Measurements from ENCODE around the gene DDX43.
A peak's percentile ranks its signal among the peaks of the same experiment; 100 is the strongest.

Gene DDX43

DNA sequence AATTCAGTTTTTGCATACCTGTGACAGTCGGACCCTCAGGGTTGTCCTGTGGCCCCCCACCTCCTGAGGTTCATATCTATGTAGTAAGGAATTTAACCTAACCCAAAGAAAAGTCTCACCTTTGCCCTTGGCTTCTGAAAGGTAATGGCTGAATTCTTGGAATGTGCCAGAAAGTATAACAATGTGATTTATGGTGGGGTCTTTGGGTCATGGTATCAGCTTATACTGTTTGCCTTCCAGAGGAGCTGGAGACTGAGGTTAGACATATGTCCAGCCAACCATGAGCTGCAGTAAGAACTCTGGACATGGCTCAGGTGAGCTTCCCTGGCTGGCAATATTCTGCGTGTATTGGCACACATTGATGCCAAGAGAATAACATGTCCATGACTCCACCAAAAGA, 26.9 kb downstream of the DDX43 start:
- DNase-seq (ENCODE audit: low read depth, low spot score) = no peak
- POLR2A ChIA-PET = no interaction called here
- CTCF ChIA-PET = interaction anchor here (1.0 kb wide), 1 partner anchor 312 kb away, joined by 3 read pairs; no protein-coding TSS in a partner anchor
- TF ChIP-seq, protein P1, sequence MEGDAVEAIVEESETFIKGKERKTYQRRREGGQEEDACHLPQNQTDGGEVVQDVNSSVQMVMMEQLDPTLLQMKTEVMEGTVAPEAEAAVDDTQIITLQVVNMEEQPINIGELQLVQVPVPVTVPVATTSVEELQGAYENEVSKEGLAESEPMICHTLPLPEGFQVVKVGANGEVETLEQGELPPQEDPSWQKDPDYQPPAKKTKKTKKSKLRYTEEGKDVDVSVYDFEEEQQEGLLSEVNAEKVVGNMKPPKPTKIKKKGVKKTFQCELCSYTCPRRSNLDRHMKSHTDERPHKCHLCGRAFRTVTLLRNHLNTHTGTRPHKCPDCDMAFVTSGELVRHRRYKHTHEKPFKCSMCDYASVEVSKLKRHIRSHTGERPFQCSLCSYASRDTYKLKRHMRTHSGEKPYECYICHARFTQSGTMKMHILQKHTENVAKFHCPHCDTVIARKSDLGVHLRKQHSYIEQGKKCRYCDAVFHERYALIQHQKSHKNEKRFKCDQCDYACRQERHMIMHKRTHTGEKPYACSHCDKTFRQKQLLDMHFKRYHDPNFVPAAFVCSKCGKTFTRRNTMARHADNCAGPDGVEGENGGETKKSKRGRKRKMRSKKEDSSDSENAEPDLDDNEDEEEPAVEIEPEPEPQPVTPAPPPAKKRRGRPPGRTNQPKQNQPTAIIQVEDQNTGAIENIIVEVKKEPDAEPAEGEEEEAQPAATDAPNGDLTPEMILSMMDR (IDR thresholded peaks at IDR 0.05; ENCODE audit: insufficient read depth, low read length, missing control alignments) = no peak
- H3K4me3 ChIP-seq (ENCODE audit: low read depth, low read length) = no peak overlapping the region

DNA sequence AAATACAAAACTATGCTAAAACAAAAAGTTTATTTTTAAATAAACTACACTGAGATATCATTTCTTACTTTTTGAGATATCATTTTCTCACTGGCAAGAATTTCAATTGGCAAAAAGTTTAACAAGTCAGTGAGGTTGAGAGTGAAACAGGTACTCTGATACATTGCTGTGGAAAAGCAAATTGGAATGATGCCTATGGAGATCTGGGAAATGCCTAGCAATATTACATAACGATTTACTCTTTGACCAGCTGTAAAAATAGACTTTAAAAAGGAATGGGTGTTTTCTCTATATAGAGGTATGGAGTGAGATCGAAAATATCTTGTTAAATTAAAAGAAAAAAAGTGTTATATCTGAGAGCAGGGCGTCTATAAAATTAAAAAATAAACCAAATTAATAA, 40.6 kb downstream of the DDX43 start:
- ChIA-PET CTCF (interaction anchor here (1.1 to 1.8 kb wide), 3 partner anchors 26 to 46 kb away, joined by 3 to 4 read pairs (median 3); partner anchors contain the start of gene MTO1), POLR2A (no interaction called here)
- no peak for DNase-seq (ENCODE audit: low read depth, low spot score)
- H3K4me3 ChIP-seq (ENCODE audit: low read depth, low read length) = no peak overlapping the region
- TF ChIP-seq, protein P1 (IDR thresholded peaks at IDR 0.05; ENCODE audit: insufficient read depth, low read length, missing control alignments) = no peak

DNA sequence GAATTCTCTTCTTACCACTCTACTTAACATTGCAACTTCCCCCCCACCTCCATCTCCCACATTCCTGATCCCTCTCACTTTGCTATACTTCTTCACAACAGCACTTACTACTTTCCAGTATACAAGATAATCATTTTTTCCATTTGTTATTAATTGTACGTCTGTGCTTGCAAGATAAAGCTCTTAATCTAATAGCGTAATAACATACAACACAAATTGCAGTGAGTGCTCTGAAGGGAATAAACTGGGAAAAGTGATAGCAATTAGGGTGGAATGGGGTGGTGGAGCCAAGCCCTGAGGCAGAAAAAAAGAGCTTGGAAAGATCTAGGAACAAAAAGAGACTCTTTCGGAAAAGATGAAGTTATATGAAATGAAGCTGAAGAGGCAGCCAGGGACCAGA, 48.9 kb downstream of the DDX43 start:
- no peak for DNase-seq (ENCODE audit: low read depth, low spot score)
- TF ChIP-seq, protein P1 (IDR thresholded peaks at IDR 0.05; ENCODE audit: insufficient read depth, low read length, missing control alignments) = no peak
- ChIA-PET CTCF (no interaction called here), POLR2A (interaction anchor here (0.8 kb wide), 1 partner anchor 9 kb away, joined by 3 read pairs; the partner anchor contains the start of gene CGAS)
- H3K4me3 ChIP-seq (ENCODE audit: low read depth, low read length) = no peak overlapping the region

DNA sequence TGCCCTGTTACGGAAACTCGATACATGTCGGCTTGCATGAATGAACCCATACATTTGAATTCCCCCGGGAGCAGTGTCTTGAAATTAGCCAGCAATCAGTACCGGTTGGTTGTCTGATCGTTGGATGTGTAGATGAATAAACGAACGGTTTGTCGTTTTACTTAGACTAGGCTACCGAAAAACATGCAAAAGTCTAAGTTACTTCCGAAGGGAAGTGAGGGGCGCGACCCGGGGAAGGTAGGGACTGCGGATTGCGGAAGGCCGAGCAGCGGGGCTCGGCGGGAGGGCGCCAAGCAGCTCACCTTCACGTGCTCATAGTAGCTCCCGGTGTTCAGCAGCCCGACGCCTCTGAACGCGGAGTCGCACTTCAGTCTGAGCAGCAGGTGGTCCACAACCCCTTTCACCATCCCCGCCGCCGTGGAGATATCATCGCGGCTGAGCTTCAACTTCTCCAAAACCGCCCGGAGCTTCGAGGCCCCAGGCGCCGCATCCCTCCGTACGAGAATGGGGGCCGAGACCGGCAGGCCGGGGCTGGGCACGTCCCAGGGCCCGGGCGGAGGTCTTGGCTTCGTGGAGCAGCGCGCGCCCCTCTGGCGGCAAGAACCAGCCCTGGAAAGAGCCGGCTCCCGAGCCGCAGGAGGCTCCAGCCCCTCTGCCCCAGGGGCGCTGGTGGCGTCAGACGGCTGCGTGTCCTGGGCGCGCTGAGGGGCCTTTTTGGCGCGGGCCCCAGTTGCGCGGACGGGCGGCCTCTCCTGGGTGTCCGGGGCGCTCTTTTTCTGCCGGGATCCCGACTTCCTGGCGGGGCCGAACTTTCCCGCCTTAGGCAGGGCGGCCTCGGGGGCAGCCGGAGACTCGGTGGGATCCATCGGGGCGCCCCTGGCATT, 56.8 kb downstream of the DDX43 start:
- peak overlapping the region; percentile 64 for H3K4me3 ChIP-seq (ENCODE audit: low read depth, low read length)
- TF ChIP-seq, protein P1 (IDR thresholded peaks at IDR 0.05; ENCODE audit: insufficient read depth, low read length, missing control alignments) = no peak
- DNase-seq (ENCODE audit: low read depth, low spot score) = no peak
- POLR2A ChIA-PET = interaction anchor here (0.7 to 2.1 kb wide), 2 partner anchors 8 to 10 kb away, joined by 3 to 9 read pairs; partner anchors contain the start of gene MTO1
- CTCF ChIA-PET = interaction anchor here (1.0 to 1.6 kb wide), 3 partner anchors 10 to 165 kb away, joined by 3 to 6 read pairs (median 3); partner anchors contain the start of gene MTO1

DNA sequence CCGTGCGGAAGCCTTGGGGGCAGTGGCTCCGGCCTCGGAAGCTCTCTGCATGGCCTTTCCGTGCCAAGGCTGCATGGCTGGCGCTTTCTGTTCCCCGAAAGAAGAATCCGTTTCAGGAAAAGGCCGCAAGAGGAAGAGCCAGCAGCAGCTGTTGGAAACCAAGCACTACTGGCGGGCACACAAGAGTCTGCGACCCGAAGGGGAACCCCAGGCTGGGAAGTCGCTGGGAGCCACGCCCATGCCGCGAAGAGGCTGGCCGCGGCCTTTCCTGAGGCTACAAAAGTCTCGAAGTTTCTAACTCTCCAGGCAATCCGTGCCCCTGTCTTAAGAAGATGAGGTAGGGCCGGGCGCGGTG, 57.5 kb downstream of the DDX43 start, which contains the start of gene CGAS:
Gene CGAS (minus strand): TSS at position 191 of the 355 bp plus-strand sequence. CDS start 116 bp downstream, at position 75.
- POLR2A ChIA-PET = interaction anchor here (0.6 to 2.1 kb wide), 3 partner anchors 8 to 164 kb away, joined by 3 to 9 read pairs (median 4); partner anchors contain the start of gene MTO1
- DNase-seq (ENCODE audit: low read depth, low spot score) = no peak
- H3K4me3 ChIP-seq (ENCODE audit: low read depth, low read length) = peak within 1 kb of the TSS; percentile 64
- TF ChIP-seq, protein P1 (IDR thresholded peaks at IDR 0.05; ENCODE audit: insufficient read depth, low read length, missing control alignments) = no peak
- CTCF ChIA-PET = interaction anchor here (1.0 to 1.6 kb wide), 3 partner anchors 10 to 166 kb away, joined by 3 to 6 read pairs (median 3); partner anchors contain the start of gene MTO1

Data from AG04449 (cell line).